GM21786 (cell line): Measurements from ENCODE around the gene CREBBP.

ENCODE experiments used
- ATAC-seq: cut with Tn5 transposase; IDR thresholded peaks from one replicate; pipeline ENCODE4 v1.9.1; 2021; ENCODE audit not compliant: unreplicated experiment

The CREBBP gene

DNA sequence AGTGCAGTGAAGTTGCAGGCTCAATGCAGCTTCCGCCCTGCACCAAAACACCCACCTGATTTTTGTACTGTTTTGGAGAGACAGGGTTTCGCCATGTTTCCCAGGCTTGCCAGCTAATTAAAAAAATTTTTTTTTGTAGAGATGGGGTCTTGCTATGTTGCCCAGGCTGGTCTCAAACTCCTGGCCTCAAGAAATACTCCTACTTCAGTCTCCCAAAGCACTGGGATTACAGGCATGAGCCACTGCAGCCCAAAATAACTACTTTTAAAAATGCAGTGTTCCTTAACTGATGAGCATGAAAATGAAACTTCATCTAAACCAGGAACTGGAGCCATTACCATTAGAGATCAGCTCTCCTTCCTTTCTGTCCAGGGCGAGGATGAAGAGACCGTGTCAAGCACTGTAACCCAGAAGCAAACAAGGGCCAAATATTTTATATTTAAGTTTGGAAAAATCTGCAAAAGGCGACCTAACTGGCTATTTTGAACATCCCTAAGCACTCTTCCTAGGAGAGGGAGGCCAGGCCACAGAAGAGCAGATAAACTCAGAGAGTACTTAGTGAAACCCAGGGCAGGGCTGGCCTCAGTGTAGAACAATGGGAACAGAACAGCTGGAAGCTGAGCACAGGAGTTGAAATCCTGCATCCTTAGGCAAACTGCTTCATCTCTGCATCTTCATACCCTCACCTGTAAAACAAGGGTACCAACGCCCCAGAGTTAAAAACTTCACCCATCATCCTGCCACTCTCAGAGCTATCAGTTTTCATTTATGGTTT lies 24.0 kb downstream of the CREBBP start:
- ATAC-seq: no peak

DNA sequence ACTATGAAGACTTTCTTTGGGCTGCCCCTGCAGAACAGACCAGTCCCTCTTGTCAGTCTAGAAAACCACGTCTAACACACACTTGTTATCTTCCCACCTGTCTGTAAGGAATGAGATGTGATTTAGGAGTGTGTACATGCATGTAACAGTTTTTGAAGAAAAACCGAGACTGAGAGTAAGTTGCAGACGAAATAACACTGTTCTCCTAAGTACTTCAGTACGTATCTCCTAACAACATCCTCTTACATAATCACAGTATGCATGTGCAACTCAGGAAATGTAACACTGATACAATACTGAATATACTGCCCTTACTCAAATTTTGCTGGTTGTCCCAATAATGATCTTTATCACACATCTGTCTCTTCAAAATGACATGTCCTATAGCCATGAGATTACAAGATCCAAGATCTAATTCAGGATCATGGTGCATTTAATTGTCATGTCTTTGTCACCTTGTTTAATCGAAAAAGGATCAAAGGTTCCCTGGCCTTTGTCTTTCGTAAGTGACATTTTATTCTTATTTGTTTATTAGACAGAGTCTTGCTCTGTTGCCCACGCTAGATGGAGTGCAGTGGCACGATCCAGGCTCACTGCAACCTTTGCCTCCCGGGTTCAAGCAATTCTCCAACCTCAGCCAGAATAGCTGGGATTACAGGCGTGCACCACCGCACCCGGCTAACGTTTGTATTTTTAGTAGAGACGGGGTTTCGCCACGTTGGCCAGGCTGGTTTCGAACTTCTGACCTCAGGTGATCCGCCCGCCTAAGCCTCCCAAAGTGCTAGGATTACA lies 25.6 kb downstream of the CREBBP start:
- no peak for ATAC-seq

DNA sequence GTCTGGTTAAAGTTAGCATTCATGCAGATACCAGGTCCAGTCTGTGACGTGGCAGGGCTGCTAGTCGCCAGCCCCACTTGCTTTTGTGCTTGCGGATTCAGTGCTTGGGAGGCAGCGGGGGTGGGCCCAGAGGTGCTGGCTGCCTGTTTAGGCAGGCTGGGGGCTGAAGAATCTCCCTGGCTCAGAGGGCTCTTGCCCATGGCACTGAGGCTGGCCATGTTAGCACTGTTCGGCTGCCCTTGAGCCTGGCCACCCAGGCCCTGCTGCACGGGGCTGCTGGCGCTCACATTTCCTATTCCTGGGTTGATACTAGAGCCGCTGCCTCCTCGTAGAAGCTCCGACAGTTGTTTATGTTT lies 30.0 kb downstream of the CREBBP start:
- no peak for ATAC-seq

DNA sequence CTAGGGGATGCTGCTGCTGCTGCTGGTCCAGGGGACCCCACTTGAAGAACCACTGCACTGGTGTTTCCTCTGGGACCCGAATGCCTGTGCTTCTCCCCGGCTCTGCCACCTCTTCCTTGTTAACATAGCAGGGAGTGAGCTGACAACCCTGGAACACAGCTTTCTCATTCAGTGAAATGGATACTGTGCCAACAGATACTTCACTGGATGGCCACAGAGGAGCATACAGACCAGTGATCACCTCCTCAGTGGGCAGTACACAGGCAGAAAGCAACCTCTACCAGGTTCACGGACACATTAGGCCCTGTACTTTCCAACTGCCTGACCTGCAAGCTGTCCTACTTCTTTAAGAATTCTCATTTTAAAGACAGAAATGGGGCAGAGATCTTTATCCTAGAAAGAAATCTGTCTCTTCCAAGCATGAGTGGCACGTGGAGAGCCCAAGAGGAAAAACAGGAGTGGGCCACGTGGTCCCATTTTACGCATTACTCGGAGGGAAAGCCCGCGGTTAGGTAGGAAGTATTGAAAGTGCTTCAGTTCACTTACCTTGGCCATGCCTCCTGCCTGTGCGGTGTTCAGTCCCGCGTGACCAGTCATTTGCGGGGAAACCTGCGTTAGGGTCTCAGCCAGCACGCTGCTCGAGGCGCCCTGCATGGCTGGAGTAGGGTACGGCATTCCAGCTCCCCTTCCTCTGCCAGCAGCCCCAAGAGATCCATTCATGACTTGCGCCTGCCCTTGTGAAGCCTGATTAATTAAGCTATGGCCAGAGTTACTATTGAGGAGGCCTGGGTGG lies 30.6 kb downstream of the CREBBP start:
- no peak for ATAC-seq

DNA sequence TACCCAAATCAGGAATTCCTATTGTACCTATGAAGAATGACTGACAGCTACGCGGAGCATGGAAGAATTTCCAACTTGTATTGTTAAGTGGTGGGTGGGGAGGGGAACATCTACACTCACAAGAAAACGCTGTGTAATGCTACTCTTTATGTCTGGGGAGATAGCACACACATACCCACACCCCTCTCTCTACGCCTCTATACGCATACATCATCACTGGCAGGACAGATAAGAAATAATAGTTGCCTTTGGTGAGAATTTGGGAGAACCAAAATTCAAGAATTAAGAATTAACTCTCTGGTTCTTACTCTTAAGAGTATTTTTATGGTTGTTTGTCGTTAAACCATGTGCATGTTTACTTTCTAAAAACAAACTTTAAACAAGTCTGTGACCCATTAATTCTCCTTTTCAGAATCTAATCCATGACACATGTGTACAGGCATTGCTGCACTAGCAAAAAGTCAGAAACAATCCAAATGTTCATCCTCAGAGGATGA lies 33.9 kb downstream of the CREBBP start:
- no peak for ATAC-seq

DNA sequence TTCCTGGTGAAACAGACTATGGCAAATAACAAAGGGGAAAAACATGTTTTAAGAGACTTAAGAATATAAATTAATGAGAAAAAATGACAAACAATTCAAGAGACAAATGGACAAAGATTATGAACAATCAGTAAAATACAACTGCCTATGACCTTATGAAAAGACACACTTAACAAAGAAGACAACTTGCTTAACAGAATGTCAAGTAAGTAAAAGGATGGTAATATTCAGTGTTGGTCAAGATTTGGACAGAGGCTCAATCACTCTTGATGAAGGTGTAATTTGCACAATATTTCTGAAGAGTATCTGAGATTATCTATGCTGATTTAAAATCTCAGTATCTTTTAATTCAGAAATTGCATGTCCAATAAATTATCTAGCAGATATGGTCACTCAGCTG lies 34.4 kb downstream of the CREBBP start:
- no peak for ATAC-seq

DNA sequence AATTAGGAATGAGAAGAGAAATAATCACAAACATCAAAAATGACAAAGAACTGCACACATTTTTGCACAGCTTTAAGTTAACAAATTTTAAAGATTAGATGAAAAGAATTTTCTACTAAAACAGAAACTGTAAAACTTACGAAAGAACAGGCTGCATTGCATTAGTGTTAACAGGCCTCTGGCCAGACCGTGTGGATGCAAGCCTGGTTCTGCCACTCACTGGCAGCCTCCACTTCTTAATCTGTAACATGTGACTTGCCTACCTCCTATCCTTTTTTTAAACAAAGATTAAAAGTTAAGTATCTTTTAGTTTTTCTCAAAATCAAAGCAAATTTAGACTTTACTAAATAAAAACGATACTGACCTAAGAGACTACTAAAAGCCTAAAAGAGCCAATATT lies 37.5 kb downstream of the CREBBP start:
- ATAC-seq: no peak

DNA sequence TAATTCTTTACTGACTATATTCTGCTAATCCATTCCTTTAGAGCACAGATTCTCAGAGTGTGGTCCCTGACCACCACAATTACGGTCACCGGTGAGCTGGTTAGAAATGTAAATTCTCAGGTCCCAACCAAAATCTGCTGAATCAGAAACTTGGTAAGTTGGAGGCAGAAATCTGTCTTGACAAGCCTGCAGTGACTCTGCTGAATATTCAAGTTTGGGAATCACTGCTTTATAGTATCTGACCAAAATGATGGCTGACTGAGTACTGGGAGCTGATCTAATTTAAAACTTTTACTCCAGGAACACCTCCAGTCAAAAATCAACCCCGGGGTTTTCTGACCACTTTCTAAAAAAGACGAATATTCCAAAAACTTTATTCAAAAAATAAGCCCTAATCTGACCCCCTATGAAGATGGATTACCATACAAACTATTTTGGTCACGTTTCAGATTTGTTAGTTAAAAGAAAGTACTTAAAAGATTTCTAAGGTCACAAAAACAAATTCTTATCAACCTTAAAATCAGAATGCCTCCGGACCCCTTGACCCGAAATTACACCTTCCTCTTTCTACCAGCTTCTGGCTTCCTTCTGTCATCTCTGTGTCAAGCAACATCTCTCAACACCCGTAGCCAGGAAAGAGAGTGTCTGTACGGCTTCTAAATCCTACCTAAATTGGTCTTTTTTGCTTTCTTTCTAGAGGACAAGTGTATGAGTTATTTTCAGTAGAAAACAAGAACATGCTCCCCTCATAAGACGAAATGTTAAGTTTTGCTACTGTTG lies 38.6 kb downstream of the CREBBP start:
- ATAC-seq: no peak

DNA sequence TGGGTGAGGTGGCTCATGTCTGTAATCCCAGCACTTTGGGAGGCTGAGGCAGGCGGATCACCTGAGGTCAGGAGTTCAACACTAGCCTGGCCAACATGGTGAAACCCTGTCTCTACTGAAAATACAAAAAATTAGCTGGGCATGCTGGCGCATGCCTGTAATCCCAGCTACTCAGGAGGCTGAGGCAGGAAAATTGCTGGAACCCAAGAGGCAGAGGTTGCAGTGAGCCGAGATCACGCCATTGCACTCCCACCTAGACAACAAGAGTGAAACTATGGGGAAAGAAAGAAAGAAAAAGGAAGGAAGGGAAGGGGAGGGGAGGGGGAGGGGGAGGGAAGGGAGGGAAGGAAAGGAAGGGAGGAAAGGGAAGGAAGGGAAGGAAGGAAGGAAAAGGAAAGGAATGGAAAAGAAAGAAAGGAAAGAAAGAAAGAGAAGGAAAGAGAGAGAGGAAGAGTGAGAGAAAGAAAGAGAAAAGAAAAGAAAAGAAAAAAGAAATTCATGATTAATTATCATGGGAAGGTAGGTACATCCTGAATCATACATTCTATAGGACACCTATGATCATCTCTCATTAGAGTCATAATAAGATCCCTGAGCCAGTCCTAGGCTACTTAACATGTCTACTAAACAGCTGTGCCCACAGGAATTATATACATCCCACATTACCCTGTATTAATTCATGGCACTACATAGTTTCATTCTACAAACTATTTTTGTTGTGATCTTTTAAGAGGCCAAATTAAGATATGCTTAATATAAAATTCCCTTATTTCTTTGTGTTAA lies 40.9 kb downstream of the CREBBP start:
- ATAC-seq: no peak

DNA sequence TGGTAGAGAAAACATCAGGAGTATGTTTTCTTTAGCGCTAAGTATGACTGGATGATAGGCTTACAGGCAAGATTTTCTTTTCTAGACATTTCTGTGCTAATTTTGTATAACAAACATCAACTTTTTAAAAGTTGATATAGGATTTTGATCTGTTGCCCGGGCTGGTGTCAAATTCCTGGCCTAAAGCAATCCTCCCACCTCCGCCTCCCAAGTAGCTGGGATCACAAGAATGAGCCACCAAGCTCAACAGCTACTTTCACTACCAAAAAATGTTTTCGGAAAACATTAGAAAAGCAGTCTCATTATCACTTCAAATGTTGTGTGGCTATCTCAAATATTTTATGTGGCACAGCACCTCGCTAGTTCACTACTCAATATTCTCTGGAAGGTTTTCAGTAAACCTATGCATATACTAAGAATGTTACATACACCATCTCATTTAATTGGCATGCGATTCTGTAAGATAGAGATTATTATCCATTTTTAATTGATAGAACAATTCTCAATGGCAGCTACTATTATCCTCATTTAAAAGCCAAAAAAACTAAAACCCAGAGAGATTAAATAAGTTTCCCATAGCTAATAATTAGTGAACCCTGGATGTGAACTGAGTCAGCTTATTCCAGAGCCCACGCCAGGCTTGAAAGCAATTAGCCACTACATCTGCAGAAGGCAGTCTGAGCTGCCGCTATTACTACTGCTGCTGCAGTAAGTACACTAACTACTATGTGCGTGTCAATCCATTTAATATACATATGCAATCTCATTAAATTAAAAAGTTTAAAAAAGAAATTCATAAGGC lies 41.7 kb downstream of the CREBBP start:
- ATAC-seq: no peak

DNA sequence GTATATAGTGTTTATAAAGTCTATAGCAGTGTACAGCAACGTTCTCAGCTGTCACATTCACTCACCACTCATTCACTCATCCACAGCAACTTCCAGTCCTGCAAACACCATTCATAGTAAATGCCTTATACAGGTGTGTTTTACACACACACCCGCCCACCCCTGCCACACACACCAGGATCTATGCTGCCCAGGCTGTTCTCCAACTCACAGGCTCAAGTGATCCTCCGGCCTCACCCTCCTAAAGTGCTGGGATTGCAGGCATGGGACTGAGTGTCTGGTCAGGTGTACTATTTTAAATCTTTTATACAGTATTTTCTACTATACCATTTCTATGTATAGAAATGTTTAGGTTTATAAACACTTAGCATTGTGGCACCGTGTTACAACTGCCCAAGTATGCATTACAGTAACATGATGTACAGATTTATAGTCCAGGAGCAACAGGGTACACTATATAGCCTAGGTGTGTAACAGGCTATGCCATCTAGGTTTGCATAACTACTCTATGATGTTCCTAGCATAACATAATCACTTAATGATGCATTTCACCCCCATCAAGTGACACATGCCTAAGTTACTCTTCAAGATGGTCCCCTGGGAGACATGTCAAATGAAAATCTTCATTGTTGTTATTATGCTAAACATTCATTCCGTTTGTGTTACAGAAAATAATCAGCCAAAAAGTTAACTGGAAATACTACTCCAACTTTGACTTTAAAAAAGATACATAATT lies 42.5 kb downstream of the CREBBP start:
- ATAC-seq: no peak

DNA sequence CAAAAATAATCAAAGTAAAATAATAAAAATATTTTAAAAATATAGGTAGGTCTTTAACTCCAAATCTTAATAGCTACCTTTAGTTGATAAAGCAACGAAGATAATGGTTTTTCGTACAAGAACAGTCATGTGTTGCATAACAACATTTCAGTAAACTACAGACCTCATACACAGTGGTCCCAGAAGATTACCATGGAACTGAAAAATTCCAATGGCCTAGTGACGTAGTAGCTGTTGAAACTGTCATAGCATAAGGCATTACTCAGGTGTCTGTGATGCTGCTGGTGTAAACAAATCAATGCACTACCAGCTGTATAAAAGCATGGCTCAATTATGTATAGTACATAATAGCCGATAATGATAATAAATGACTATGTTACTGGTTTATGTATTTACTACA lies 43.9 kb downstream of the CREBBP start:
- ATAC-seq: no peak

DNA sequence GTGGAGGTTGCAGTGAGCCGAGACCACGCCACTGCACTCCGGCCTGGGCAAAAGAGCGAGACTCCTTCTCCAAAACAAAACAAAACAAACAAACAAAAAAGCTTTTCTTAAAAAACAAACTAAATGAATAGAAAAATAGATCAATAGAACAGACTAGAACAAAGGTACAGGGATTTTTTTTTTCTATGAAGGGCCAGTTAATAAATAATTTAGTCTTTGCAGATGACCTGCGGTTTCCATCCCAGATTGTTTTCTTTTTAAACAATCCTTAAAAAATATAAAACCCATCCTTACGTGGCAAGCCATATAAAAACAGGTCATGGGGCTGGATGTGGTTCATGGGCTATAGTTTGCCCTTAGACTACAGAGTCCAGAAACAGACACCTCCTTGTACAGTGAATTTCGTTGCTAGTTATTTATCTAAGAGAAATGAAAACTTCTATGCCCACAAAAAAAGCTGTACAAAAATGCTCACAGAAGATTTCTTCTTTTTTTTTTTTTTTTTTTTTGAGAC lies 45.4 kb downstream of the CREBBP start:
- ATAC-seq: no peak

DNA sequence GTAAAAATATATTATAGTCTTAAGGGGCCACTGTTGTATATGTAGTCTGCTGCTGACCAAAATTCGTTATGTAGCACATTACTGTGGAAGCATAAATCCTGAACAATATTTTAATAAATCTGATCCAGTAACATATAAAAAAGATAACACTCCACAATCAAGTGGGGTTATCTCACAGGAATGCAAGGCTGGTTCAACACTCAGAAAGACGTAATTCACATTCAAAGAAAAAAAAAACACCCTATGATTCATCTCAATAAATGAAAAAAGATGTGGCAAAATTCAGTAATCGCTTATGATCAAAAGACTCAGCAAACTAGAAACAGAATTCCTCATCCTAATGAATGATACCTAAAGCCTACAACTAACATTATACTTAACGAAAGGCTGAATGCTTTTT lies 47.8 kb downstream of the CREBBP start:
- ATAC-seq: no peak

DNA sequence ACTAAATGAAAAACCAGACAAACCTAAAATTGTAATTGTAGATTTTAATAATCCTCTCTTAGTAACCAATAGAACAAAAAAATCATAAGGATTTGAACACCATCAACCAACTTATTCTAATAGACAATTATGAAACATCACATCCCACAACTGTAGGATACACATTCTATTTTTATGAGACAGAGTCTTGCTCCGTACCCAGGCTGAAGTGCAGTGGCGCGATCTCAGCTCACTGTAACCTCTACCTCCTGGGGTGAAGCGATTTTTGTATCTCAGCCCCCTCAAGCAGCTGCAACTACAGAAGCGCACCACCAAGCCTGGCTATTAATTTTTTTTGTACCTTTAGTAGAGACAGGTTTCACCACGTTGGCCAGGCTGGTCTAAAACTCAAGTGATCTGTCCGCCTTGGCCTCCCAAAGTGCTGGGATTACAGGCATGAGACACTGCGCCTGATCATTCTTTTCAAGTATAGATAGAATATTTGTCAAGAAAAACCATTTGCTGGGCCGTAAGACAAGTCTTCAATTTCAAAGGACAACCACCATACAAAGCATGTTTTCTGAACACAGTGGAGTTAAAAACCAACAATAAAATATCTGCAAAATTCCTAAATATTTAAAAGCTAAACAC lies 49.8 kb downstream of the CREBBP start:
- no peak for ATAC-seq

DNA sequence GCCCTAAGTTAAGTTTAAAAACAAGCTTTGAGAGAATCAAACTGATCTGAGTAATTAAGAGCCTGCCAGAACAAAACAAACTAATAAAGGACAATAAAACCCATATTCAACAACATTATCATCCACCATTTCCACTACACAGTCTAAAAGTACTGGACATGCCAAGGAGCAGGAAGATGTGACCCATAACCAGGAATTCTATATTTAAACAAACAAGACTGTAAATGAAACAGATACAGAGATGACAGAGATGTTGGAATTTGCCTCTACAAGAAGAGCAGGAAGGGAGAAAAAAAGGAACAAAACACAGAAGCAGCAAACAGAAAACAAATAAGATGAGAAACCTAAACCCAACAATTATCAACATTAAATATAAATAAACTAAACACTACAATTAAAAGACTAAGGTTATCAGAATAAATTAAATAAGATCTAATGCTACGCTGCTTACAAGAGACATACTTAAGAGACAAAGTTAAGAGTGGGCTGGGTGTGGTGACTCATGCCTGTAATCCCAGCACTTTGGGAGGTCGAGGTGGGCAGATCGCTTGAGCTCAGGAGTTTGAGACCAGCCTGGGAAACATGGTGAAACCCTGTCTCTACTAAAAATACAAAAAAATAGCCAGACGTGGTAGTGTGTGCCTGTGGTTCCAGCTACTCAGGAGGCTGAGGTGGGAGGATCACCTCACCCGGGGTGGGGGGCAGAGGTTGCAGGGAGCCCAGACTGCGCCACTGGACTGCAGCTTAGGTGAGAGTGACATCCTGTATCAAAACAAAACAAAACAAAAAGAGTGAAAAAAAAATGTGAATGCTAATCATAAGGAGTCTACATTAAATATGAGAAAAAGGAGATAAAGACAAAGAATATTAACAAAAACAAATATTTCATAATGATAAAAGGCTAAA lies 50.6 kb downstream of the CREBBP start:
- no peak for ATAC-seq

DNA sequence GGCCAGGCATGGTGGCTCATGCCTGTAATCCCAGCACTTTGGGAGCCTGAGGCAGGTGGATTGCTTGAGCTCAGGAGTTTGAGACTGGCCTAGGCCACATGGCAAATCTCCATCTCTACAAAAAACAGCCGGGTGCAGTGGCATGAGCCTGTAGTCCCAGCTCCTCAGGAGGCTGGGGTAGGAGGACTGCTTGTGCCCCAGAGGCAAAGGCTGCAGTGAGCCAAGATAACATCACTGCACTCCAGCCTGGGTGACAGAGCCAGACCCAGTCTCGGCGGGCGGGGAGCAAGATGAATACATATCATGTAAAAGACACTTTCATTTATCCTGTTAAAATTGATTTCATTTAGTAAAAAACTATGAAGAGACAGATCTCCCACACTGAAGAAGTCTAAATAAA lies 54.6 kb downstream of the CREBBP start:
- no peak for ATAC-seq
